Neural cell (in vitro differentiated cells): ENCODE measurements around the gene RPRD1B. TPM values are rescaled to one million over a fixed set of nuclear protein-coding genes. Genes with fewer than 3 reads are reported as not detected.

Experiments used
- H2AFZ ChIP-seq: fragments of 200-600, 300-800 bp; sonication (generic), shearing (Covaris generic); 2 replicates; pipeline ENCODE4 v1.6.0; 2014; ENCODE audit warnings: low read depth, mild to moderate bottlenecking, antibody characterized with exemption, low read length, moderate library complexity
- H3F3A ChIP-seq: fragments of 200-600 bp; shearing (Covaris generic); 2 replicates; pipeline ENCODE4 v1.6.1; 2016; ENCODE audit warnings: mild to moderate bottlenecking, moderate library complexity, mixed read lengths, antibody characterized with exemption, low read length; ENCODE audit not compliant: insufficient read depth, poor library complexity, severe bottlenecking
- H3K27ac ChIP-seq: fragments of 200-600, 300-800 bp; sonication (generic), shearing (Covaris generic); 2 replicates; pipeline ENCODE4 v1.5.1; 2014; ENCODE audit warnings: mild to moderate bottlenecking, low read length, moderate library complexity
- H3K27me3 ChIP-seq: fragments of 300-800, 200-600 bp; sonication (generic), shearing (Covaris generic); 2 replicates; pipeline ENCODE4 v1.6.0; 2014; ENCODE audit warnings: mild to moderate bottlenecking, low read depth, low read length, moderate library complexity; ENCODE audit not compliant: insufficient read depth
- H3K36me3 ChIP-seq: fragments of 300-800, 200-600 bp; sonication (generic), shearing (Covaris generic); 2 replicates; pipeline ENCODE4 v1.5.1; 2014; ENCODE audit warnings: mild to moderate bottlenecking, antibody characterized with exemption, low read length, moderate library complexity; ENCODE audit not compliant: insufficient read depth
- H3K4me2 ChIP-seq: fragments of 300-800, 200-600 bp; sonication (generic), shearing (Covaris generic); 2 replicates; pipeline ENCODE4 v1.6.0; 2014; ENCODE audit warnings: mild to moderate bottlenecking, low read length
- H3K4me3 ChIP-seq: fragments of 300-800, 200-600 bp; sonication (generic), shearing (Covaris generic); 2 replicates; pipeline ENCODE4 v1.5.1; 2014; ENCODE audit warnings: mild to moderate bottlenecking, low read length, moderate library complexity
- H3K79me2 ChIP-seq: fragments of 200-600 bp; shearing (Covaris generic); replicated peaks from 2 replicates; pipeline ENCODE4 v1.6.0; 2014; ENCODE audit warnings: mild to moderate bottlenecking, low read length, moderate library complexity; ENCODE audit not compliant: insufficient read depth
- H3K9ac ChIP-seq: fragments of 300-800, 200-600 bp; sonication (generic), shearing (Covaris generic); 2 replicates; pipeline ENCODE4 v1.6.1; 2016; ENCODE audit warnings: mild to moderate bottlenecking, low read length, mixed read lengths
- H3K9me2 ChIP-seq: fragments of 200-600 bp; shearing (Covaris generic); 2 replicates; pipeline ENCODE4 v1.6.1; 2016; ENCODE audit warnings: mild to moderate bottlenecking, low read length, mixed read lengths; ENCODE audit not compliant: insufficient read depth
- H3K9me3 ChIP-seq: fragments of 200-600, 300-800 bp; sonication (generic), shearing (Covaris generic); 2 replicates; pipeline ENCODE4 v1.6.1; 2016; ENCODE audit warnings: mild to moderate bottlenecking, mixed run types, low read length, moderate library complexity, mixed read lengths
- H4K20me1 ChIP-seq: fragments of 200-600 bp; shearing (Covaris generic); 2 replicates; pipeline ENCODE4 v1.6.1; 2016; ENCODE audit warnings: mild to moderate bottlenecking, mixed run types; ENCODE audit not compliant: insufficient read depth
- EP300 ChIP-seq: fragments of 450-650 bp; conservative IDR thresholded peaks from 2 replicates; pipeline ENCODE4 v1.6.1; 2014; ENCODE audit warnings: antibody characterized with exemption, mild to moderate bottlenecking, moderate library complexity; ENCODE audit not compliant: poor library complexity, severe bottlenecking
- EZH2 ChIP-seq: fragments of 200-600, 300-800 bp; shearing (Covaris generic), sonication (generic); IDR thresholded peaks from 2 replicates; pipeline ENCODE4 v1.6.1; 2014; ENCODE audit warnings: antibody characterized with exemption, low read length, borderline replicate concordance, mild to moderate bottlenecking; ENCODE audit not compliant: insufficient read depth, poor library complexity, severe bottlenecking
- MXI1 ChIP-seq: fragments of 450-650 bp; conservative IDR thresholded peaks from 2 replicates; pipeline ENCODE4 v1.6.1; 2014; ENCODE audit warnings: antibody characterized with exemption, mild to moderate bottlenecking; ENCODE audit not compliant: poor library complexity, severe bottlenecking
- POLR2AphosphoS5 ChIP-seq: IDR thresholded peaks from 2 replicates; pipeline ENCODE4 v1.6.1; 2012
- RAD21 ChIP-seq: fragments of 450-650 bp; conservative IDR thresholded peaks from 2 replicates; pipeline ENCODE4 v1.6.1; 2014; ENCODE audit warnings: antibody characterized with exemption, mild to moderate bottlenecking, moderate library complexity
- SMC3 ChIP-seq: fragments of 450-650 bp; conservative IDR thresholded peaks from 2 replicates; pipeline ENCODE4 v1.6.1; 2014; ENCODE audit warnings: antibody characterized with exemption, mild to moderate bottlenecking, moderate library complexity; ENCODE audit not compliant: poor library complexity
- TAF1 ChIP-seq: IDR thresholded peaks from 2 replicates; pipeline ENCODE4 v1.6.1; 2012; ENCODE audit warnings: low read depth
- polyA plus RNA-seq: library from polyadenylated mRNA; depleted of rRNA; stranded (reverse); fragments of >200 nt; gene quantifications from 2 replicates; pipeline ENCODE4 v1.2.3, GENCODE V29; 2014
- TF ChIP-seq, protein P1 (sequence below): IDR thresholded peaks from 2 replicates; pipeline ENCODE4 v1.6.1; 2012; ENCODE audit warnings: borderline replicate concordance
- TF ChIP-seq, protein P2 (sequence below): fragments of 450-650 bp; IDR thresholded peaks from 2 replicates; pipeline ENCODE4 v1.5.1; 2014; ENCODE audit warnings: antibody characterized with exemption, mild to moderate bottlenecking, moderate library complexity; ENCODE audit not compliant: poor library complexity, severe bottlenecking

The RPRD1B gene
- polyA plus RNA-seq, 1 donor from 2014 or later: 23.4 TPM

DNA sequence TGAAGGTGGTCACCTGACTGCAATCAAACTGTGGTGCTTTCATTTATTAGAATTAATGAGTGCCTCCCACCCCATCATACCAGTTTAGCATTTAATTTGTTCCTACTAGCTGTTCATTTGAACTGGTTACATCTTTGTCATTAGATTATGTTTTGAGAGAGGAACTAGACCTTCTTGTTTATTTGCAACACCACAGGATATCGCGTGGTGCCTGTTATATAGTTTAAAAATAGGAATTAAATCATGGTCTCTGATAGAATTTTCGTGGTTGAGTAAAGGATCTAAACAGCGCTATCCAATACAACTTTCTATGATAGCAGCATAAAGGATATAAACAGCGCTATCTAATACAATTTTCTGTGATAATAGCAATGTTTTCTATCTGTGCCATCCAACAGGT, 2.8 kb downstream of the RPRD1B start:
- TF ChIP-seq, protein P1, sequence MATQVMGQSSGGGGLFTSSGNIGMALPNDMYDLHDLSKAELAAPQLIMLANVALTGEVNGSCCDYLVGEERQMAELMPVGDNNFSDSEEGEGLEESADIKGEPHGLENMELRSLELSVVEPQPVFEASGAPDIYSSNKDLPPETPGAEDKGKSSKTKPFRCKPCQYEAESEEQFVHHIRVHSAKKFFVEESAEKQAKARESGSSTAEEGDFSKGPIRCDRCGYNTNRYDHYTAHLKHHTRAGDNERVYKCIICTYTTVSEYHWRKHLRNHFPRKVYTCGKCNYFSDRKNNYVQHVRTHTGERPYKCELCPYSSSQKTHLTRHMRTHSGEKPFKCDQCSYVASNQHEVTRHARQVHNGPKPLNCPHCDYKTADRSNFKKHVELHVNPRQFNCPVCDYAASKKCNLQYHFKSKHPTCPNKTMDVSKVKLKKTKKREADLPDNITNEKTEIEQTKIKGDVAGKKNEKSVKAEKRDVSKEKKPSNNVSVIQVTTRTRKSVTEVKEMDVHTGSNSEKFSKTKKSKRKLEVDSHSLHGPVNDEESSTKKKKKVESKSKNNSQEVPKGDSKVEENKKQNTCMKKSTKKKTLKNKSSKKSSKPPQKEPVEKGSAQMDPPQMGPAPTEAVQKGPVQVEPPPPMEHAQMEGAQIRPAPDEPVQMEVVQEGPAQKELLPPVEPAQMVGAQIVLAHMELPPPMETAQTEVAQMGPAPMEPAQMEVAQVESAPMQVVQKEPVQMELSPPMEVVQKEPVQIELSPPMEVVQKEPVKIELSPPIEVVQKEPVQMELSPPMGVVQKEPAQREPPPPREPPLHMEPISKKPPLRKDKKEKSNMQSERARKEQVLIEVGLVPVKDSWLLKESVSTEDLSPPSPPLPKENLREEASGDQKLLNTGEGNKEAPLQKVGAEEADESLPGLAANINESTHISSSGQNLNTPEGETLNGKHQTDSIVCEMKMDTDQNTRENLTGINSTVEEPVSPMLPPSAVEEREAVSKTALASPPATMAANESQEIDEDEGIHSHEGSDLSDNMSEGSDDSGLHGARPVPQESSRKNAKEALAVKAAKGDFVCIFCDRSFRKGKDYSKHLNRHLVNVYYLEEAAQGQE: no peak
- TF ChIP-seq POLR2AphosphoS5: no peak
- TF ChIP-seq MXI1: no peak
- TF ChIP-seq SMC3: no peak
- TF ChIP-seq EP300: no peak
- no peak for TF ChIP-seq EZH2
- no peak for TF ChIP-seq TAF1
- TF ChIP-seq, protein P2, sequence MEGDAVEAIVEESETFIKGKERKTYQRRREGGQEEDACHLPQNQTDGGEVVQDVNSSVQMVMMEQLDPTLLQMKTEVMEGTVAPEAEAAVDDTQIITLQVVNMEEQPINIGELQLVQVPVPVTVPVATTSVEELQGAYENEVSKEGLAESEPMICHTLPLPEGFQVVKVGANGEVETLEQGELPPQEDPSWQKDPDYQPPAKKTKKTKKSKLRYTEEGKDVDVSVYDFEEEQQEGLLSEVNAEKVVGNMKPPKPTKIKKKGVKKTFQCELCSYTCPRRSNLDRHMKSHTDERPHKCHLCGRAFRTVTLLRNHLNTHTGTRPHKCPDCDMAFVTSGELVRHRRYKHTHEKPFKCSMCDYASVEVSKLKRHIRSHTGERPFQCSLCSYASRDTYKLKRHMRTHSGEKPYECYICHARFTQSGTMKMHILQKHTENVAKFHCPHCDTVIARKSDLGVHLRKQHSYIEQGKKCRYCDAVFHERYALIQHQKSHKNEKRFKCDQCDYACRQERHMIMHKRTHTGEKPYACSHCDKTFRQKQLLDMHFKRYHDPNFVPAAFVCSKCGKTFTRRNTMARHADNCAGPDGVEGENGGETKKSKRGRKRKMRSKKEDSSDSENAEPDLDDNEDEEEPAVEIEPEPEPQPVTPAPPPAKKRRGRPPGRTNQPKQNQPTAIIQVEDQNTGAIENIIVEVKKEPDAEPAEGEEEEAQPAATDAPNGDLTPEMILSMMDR: no peak
- no peak for TF ChIP-seq RAD21
- Histone ChIP-seq H3K4me3 (peak overlapping the region; percentile 32), H3K79me2 (peaks cover 66% of the 10 kb centered on the region), H3K9me2 (no peaks in the 10 kb centered on the region), H3K36me3 (no peaks in the 10 kb centered on the region), H4K20me1 (no peaks in the 10 kb centered on the region), H2AFZ (no peak overlapping the region), H3K27me3 (no peaks in the 10 kb centered on the region), H3K27ac (no peak overlapping the region), H3K9ac (no peak overlapping the region), H3K4me2 (no peak overlapping the region), H3K9me3 (no peaks in the 10 kb centered on the region), H3F3A (no peaks in the 10 kb centered on the region)

DNA sequence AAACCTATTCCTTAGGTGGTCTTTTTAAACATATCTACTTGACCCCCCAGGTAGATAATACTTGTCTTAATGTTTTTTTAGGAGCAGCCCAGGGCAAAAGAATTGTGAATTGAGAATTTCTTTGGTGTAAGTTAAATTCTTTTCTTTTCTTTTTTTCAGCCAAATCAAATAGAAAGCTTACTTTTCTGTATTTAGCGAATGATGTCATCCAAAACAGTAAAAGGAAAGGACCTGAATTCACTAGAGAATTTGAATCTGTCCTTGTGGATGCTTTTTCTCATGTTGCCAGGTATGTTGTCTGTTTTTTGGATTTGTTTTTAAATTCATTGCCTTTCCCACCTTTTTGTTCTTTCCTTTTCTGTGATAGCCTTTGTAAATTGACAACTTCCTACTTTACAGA, 6.7 kb downstream of the RPRD1B start:
- no peak overlapping the region for H3K27ac ChIP-seq
- H3K9me3 ChIP-seq: no peaks in the 10 kb centered on the region
- H3K9me2 ChIP-seq: no peaks in the 10 kb centered on the region
- peaks cover 42% of the 10 kb centered on the region for H3K79me2 ChIP-seq
- H4K20me1 ChIP-seq: no peaks in the 10 kb centered on the region
- TF ChIP-seq, protein P1: no peak
- TF ChIP-seq RAD21: no peak
- TF ChIP-seq EP300: no peak
- no peak for TF ChIP-seq POLR2AphosphoS5
- no peak for TF ChIP-seq SMC3
- no peak for TF ChIP-seq EZH2
- TF ChIP-seq, protein P2: no peak
- no peak for TF ChIP-seq MXI1
- TF ChIP-seq TAF1: no peak
- no peak overlapping the region for H2AFZ ChIP-seq
- no peaks in the 10 kb centered on the region for H3F3A ChIP-seq
- H3K27me3 ChIP-seq: no peaks in the 10 kb centered on the region
- no peak overlapping the region for H3K4me2 ChIP-seq
- H3K4me3 ChIP-seq: no peak overlapping the region
- H3K9ac ChIP-seq: no peak overlapping the region
- no peaks in the 10 kb centered on the region for H3K36me3 ChIP-seq
